ENCODE results near the gene CHCHD3. TPM values are rescaled to one million over a fixed set of nuclear protein-coding genes. Genes with fewer than 3 reads are reported as not detected.

The CHCHD3 gene
- total RNA-seq, 1 donor from 2014 or later, result 113 TPM

- DNase-seq (ENCODE audit: low read depth), result no peak
Measured at GRCh38 chr7:132817949-132818348, 263.9 kb downstream of the CHCHD3 start.

GRCh38 chr7:132815696-132816311 is 266.1 kb downstream of the CHCHD3 start:
- DNase-seq (ENCODE audit: low read depth), result peak; percentile 72

DNA sequence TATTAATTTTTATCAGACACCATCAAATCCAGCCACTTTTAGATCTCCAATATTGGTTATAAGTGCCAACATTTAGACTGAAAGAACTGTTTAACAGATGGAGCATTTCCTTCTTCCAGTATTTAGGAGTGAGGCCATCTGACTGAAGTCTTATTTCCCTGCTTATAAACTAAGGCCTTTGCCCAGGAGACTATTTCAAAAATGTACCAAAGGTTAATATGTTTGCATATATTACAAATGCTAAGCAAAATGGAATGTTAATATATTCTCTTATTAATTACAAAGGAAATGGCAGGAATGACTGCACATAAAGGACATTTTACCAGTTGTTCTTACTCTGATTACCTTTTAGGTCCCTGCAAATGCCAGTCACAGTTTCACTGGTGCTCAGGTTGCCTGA is 266.8 kb downstream of the CHCHD3 start:
- DNase-seq (ENCODE audit: low read depth), result peak; percentile 54

DNA sequence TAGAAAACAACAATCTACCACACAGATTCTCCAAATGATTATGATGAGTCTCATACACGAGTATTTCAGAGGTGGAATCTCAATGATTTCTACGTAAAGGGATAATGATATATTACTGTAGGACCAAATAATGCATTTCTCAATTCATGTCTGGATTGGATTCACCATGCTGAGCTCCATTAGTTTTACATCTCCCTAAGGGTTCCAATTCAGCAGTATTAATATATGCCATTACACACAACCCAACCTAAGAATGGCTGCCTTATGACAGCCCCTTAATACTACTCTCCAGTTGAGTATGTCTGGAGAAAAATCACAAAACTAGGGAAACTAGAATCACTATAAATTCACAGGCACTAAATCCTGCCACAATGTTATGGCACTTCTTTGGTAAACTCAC is 271.3 kb downstream of the CHCHD3 start:
- DNase-seq (ENCODE audit: low read depth), result no peak

DNA sequence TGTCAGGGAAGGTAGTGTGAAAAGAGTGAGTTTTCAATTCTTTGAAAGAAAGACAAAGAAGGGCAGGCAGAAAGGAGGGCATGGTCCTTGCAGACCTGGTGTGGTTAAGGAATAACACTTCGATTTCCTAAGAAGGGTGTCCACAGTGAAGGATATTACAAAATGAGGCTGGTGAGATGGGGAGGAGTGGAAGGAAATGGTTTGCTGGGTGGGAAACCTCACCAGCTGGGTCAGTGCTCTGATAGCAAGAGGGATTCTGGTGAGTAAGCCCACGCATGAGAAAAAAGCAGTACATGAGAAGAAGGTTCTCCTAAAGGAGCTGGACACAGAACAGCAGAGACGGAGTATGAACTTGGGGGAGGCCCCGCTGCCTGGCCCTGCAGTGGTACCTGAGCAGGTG is 275.1 kb downstream of the CHCHD3 start:
- no peak for DNase-seq (ENCODE audit: low read depth)

GRCh38 chr7:132805766-132806165 is 276.1 kb downstream of the CHCHD3 start:
- DNase-seq (ENCODE audit: low read depth), result no peak

GRCh38 chr7:132804849-132805485 is 276.9 kb downstream of the CHCHD3 start:
- no peak for DNase-seq (ENCODE audit: low read depth)

DNA sequence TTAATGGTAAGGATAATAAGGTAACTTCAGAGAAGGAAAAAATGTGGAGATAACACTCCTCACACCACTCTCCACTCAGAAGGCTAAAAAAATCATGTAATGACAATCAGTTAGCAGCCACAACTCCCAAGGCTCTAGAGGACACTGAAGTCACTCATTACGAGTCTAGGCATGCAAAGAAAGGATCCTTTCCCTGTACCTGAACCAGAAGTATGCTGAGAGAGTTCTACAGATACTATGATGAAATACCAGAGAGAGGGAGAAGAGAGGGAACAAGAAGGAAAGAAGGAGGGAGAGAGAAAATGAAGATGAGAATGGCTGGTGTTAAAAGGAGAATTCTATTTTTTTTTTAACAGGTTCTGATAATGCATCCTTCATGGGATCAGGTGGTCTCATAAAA is 281.4 kb downstream of the CHCHD3 start:
- DNase-seq (ENCODE audit: low read depth), result no peak

- no peak for DNase-seq (ENCODE audit: low read depth)
Measured at GRCh38 chr7:132799081-132799413, 282.8 kb downstream of the CHCHD3 start.

DNA sequence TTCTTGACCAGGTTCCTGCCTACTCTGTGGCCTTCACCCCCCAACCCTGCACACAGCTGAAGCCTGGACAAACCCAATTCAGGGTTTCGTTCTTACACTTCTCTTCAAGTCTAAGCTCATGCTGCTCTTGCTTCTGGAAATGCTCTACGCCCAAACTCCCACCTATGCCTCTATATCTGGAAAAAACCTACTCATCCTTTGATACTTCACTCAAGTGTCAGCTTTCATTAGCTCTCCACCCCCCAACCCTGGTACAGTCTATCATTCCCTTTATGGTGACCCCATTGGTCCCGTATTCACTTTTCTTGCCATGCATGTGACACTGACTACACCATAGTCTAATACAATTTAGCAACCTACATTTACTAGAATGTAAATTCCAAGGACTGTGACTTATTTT is 284.7 kb downstream of the CHCHD3 start:
- DNase-seq (ENCODE audit: low read depth), result no peak

- no peak for DNase-seq (ENCODE audit: low read depth)
Measured at GRCh38 chr7:132793474-132793873, 288.4 kb downstream of the CHCHD3 start.

DNA sequence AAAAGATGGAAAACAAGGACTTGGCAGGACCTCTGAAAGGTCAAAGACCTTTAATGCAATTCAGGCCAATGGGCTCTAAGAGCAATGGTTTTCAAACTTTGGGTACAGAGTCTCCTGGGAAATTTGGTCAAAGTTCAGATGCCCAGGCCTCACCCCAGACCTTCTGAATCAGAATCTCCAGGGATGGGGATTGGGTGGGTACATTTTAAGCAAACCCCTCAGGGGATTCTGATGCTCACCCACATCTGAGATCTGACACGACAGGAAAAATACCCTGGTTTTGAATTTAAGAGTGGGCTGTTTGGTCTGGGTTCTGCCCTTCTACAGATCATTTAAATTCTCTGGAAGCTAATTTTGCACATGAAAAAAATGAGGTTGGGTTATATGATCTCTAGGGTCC is 290.9 kb downstream of the CHCHD3 start:
- DNase-seq (ENCODE audit: low read depth), result no peak

DNA sequence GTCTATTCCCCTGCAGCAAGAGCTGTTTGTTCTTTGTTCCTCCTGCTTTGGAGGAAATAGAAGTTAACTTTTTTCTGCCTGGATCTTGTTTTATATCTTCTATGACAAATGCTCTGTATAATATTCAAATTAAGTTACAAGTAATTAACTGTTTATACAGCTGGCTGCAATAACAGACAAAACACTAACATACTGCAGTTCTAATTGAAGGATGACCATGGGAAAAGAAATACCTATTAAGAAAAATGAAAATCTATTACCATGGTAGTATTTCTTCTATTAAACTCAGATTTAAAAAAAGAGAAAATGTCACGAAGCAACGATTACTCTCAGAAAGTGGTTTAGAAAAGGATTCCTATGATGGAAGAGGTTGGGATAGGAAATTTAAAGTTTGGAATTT is 291.8 kb downstream of the CHCHD3 start:
- DNase-seq (ENCODE audit: low read depth), result no peak

GRCh38 chr7:132789281-132789680 is 292.6 kb downstream of the CHCHD3 start:
- no peak for DNase-seq (ENCODE audit: low read depth)

- DNase-seq (ENCODE audit: low read depth), result no peak
Measured at GRCh38 chr7:132785870-132786269, 296.0 kb downstream of the CHCHD3 start.

GRCh38 chr7:132784406-132784805 is 297.5 kb downstream of the CHCHD3 start:
- DNase-seq (ENCODE audit: low read depth), result no peak

- peak; percentile 89 for DNase-seq (ENCODE audit: low read depth)
Measured at GRCh38 chr7:132783824-132784223, 298.1 kb downstream of the CHCHD3 start.

DNA sequence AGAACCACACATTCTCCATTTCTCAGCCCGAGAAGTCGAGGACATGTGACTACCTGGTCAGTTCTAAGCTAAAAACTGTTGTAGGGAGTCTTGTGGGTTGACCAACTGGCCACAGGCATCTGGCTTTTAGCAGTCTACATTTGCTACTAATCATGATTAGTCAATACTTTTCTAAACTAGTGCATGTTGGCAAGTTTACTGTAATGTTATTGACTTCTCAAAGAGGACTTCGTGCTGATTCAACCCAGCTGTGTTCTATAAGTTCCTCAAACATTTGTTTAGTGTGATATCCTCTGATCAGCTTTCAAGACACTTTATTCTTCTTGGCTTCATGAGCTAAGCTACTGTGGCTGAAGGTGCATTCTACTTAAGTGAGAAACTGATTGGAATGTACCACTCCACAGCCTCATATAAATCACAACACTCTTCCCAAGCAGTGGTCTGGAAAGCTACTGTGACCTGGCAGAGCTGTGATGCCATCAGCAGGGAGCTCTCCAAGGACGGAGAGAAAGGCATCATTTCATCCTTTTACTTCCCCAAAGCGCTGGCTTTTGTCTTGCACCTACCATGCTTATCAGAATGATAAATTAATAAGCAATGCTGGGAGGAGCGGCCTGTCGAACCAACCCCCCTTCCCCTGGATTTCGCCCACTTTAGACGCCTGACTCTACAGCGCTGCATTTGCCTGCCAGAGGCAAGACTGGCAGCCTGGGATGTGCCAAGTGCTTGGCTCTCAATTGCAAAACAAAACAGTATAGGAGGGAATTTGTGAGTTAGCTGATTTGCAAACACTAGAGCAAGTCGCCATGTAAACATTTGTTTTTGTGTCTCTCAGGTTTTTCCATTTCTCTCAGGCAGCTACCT is 298.9 kb downstream of the CHCHD3 start:
- DNase-seq (ENCODE audit: low read depth), result peak; percentile 61

- DNase-seq (ENCODE audit: low read depth), result no peak
Measured at GRCh38 chr7:132780822-132781221, 301.1 kb downstream of the CHCHD3 start.

DNA sequence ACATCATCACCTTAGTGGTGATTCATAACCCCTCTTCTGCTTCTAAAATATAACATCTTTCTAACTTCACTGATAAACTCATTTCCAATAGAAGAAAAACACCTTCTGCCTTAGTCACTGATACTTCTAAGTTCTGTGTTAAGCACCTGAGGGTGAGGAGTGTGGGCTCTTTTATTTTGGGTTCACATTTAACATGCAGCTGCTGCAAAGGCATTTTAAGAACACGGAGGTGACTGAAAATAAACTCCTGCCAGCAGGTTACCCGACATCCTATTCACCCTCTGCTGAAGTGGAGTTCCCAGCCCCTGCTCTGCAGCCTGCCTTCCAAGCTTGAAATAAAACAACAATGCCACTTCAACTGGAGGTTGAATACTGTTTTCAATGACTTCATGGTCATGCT is 302.7 kb downstream of the CHCHD3 start:
- DNase-seq (ENCODE audit: low read depth), result no peak

- DNase-seq (ENCODE audit: low read depth), result no peak
Measured at GRCh38 chr7:132778761-132779160, 303.1 kb downstream of the CHCHD3 start.

DNA sequence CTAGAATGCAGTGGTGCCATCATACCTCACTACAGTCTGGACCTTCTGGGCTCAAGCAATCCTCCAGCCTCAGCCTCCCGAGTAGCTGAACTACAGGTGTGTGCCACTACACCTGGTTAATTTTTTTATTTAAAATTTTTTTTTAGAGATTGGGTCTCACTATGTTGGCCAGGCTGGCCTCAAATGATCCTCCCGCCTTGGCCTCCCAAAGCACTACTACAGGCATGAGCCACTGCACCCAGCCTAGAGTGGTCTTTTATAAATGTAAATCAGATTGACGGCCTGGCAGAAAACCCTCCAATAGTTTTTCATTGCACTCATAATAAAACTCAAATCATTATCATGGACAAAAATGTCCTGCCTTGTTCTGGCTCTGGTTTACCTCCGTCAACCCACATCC is 303.9 kb downstream of the CHCHD3 start:
- no peak for DNase-seq (ENCODE audit: low read depth)

DNA sequence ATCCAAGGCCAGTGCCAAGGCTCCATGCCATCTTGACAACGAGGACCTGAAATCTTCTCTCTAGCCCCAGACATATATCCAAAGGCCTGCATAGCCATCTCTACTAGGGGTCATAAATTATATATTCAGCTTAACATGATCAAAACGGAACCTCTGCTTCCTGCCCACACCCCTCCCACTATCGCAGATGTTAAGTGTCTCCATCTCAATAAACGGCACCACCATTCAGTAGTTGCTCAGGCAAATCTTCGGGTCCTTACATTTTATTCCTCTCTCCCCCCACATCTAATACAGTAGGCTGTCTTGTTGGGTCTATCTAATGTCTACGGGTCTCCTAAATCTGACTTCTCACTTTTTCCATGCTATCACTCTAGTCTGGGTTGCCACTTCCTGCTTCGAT is 304.5 kb downstream of the CHCHD3 start:
- no peak for DNase-seq (ENCODE audit: low read depth)
